ENCODE measurements around the gene CDH23. TPM values are rescaled to one million over a fixed set of nuclear protein-coding genes. Genes with fewer than 3 reads are reported as not detected.
"Not testable (repeated sequence)": the region's sequence is repeated elsewhere in the genome, so short reads cannot be mapped to it uniquely, and the experiment has no call there.

The CDH23 gene
- total RNA-seq, 2 donors from 2014 or later: 3.9 to 4.4 TPM

DNA sequence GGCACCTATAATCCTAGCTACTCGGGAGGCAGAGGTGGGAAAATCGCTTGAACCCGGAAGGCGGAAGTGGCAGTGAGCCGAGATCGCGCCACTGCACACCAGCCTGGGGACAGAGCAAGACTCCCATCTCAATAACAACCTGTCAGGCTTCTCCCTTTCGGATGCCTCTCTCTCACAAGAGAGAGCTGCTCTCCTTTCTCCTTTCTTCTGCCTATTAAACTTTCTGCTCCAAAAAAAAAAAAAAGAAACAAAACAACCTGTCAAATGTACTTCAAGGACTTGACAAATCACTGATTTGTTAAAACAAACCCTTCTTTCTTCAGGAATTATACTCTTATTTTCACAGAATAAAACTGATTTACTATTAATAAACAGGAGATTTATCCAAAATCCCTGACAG lies 450.7 kb downstream of the CDH23 start:
- peaks cover 0 to 65% of the 10 kb centered on the region in 2 donors for H3K4me1 ChIP-seq
- peak overlapping the region in 1 of 2 donors; percentile 22 for H3K27ac ChIP-seq
- no peak for TF ChIP-seq CTCF (IDR thresholded peaks at IDR 0.05)
- no peaks in the 10 kb centered on the region for H3K27me3 ChIP-seq
- H3K9me3 ChIP-seq: no peaks in the 10 kb centered on the region
- DNase-seq (ENCODE audit: low spot score): no peak
- no peaks in the 10 kb centered on the region for H3K36me3 ChIP-seq
- no peak overlapping the region for H3K4me3 ChIP-seq

DNA sequence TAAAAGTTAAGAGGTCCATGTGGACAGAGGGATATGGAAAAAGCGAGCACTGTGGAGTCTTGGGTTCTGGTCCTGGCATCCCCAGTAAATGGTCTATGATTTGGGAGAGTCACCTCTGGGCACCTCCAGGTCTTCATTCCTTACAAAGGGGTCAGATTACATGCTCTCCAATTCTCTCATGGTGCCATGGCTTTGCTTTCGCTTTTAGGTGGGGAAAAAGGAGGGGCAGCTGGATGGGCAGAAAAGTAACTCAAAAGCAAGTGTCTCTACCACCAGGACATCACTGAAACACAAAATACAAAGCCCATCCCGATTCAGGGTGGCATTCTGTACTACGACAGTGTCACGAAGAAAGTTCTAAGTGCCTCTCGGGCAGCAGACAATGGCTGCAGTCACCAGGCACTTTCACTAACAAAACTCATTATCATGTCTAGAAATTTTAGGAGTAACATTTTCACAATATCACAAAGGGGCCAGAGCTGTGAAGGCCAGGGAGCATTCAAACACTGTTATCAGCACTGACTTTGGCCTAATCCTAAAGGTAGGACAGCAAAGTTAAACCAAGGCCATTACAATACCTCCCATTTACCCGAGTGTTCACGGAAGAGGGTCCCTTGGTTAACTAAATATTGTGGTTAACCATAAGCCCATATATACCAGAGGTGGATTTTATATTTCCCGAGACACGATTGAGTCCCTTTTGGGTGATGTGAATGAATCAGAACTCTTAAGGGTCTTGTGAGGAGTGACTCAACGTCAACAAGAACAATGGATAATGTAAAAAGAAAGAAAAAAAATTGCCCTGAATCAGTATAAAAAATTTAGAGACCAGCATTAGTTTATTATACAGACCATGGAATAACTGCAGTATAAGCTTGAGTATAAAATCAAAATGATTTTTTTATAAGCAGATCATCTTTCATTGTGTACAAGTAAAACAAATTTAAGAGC lies 451.9 kb downstream of the CDH23 start:
- no peaks in the 10 kb centered on the region for H3K9me3 ChIP-seq
- peaks cover 0 to 53% of the 10 kb centered on the region in 2 donors for H3K4me1 ChIP-seq
- peak overlapping the region; percentile 34 to 35 for H3K27ac ChIP-seq
- TF ChIP-seq CTCF (IDR thresholded peaks at IDR 0.05): no peak
- no peaks in the 10 kb centered on the region for H3K36me3 ChIP-seq
- no peaks in the 10 kb centered on the region for H3K27me3 ChIP-seq
- no peak overlapping the region for H3K4me3 ChIP-seq
- no peak for DNase-seq (ENCODE audit: low spot score)

- no peak for DNase-seq (ENCODE audit: low spot score)
- H3K9me3 ChIP-seq: no peaks in the 10 kb centered on the region
- peak overlapping the region in 1 of 2 donors; percentile 96 for H3K4me3 ChIP-seq
- H3K4me1 ChIP-seq: peaks cover 0 to 51% of the 10 kb centered on the region in 2 donors
- H3K27ac ChIP-seq: peak overlapping the region in 1 of 2 donors; percentile 35
- TF ChIP-seq CTCF (IDR thresholded peaks at IDR 0.05): no peak
- no peaks in the 10 kb centered on the region for H3K36me3 ChIP-seq
- H3K27me3 ChIP-seq: no peaks in the 10 kb centered on the region
Measured at GRCh38 chr10:71849461-71849908, 452.8 kb downstream of the CDH23 start.

DNA sequence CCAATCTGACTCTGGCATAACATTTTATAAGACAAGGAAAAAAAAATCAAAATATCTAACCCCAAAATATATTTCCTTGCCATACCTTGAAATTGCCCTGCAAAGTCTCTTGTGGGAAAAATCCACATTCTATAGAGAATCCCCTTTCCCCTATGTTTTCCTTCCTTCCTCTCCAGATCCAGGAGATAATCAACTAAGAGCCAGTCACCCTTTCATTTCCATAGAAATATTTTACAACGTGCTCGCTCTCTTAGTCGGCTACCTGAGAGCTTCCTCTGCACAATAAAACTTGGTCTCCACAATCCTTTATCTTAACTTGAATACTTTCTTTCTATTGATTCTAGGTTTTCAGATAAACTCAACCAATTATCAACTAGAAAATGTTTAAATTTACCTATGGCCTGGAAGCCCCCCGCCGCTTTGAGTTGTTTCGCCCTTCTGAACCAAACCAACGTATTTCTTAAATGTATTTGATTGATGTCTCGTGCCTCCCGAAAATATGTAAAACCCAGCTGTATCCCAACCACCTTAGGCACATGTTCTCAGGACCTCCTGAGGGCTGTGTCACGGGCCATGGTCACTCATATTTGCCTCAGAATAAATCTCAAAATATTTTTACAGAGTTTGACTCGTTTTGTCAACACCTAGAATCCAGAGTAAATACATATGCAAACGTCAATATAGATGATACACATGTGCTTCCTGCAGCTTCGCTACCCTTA lies 453.5 kb downstream of the CDH23 start:
- Histone ChIP-seq H3K4me1 (peaks cover 0 to 51% of the 10 kb centered on the region in 2 donors), H3K9me3 (no peaks in the 10 kb centered on the region), H3K27ac (peak overlapping the region; percentile 97 to 100), H3K4me3 (peak overlapping the region; percentile 86 to 96), H3K27me3 (no peaks in the 10 kb centered on the region), H3K36me3 (no peaks in the 10 kb centered on the region)
- DNase-seq (ENCODE audit: low spot score): no peak
- TF ChIP-seq CTCF (IDR thresholded peaks at IDR 0.05): no peak

GRCh38 chr10:71850743-71851464 lies 454.2 kb downstream of the CDH23 start, which contains the start of gene PSAP:
TSS of gene PSAP (minus strand) at chr10:71851251. CDS start at chr10:71851221, 30 bp downstream.
- peak; percentile 98 for DNase-seq (ENCODE audit: low spot score)
- no peaks in the 10 kb centered on the region for H3K36me3 ChIP-seq
- H3K27ac ChIP-seq: peak within 1 kb of the TSS; percentile 97 to 100
- peak within 1 kb of the TSS; percentile 86 to 96 for H3K4me3 ChIP-seq
- H3K4me1 ChIP-seq: peaks cover 0 to 43% of the 10 kb centered on the region in 2 donors
- TF ChIP-seq CTCF (IDR thresholded peaks at IDR 0.05): no peak
- H3K27me3 ChIP-seq: no peaks in the 10 kb centered on the region
- H3K9me3 ChIP-seq: no peaks in the 10 kb centered on the region

DNA sequence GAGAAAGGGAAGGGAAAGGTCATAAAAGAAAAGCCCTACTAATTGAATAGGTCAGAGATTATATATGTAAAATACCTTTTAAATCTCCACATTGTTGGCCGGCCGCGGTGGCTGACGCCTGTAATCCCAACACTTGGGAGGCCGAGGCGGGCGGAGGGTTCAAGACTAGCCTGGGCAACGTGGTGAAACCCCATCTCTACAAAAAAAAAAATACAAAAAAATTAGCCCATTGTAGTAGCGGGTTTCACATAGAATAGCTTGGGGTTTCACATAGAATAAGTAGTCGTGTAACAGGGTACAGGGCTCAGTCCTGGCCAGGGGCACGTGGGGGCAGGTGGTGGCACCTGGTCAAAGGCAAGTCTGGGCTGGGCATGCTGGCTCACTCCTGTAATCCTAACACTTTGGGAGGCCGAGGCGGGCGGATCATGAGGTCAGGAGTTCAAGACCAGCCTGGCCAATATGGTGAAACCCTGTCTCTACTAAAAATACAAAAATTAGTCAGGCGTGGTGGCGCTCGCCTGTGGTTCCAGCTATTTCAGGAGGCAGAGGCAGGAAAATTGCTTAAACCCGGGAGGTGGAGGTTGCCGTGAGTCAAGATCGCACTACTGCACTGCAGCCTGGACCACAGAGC lies 454.9 kb downstream of the CDH23 start:
- Histone ChIP-seq H3K27ac (peak overlapping the region; percentile 97 to 100), H3K4me3 (peak overlapping the region; percentile 18 to 96), H3K4me1 (peaks cover 0 to 39% of the 10 kb centered on the region in 2 donors)
- not testable (repeated sequence) for H3K36me3 ChIP-seq; H3K9me3 ChIP-seq; H3K27me3 ChIP-seq; DNase-seq (ENCODE audit: low spot score)

Measured in right atrium auricular region (tissue), 2 donors.